ENCODE results near the gene PLEKHG3. TPM values are rescaled to one million over a fixed set of nuclear protein-coding genes. Genes with fewer than 3 reads are reported as not detected.

Gene PLEKHG3
- total and polyA plus RNA-seq, 2 of the 4 experiments (the other 2 are of a cell fraction): 8.2 to 8.4 TPM

GRCh38 chr14:64691376-64691775 lies 12.8 kb upstream of the PLEKHG3 start:
- in situ Hi-C loops (cut with MboI; ENCODE audit: low sequenced_read_pairs): no loop called here
- ChIA-PET POLR2A (ENCODE audit: unreplicated experiment) (no interaction called here), CTCF (no interaction called here)
- no peaks in the 10 kb centered on the region for H3K4me1 ChIP-seq (ENCODE audit: control insufficient read depth, insufficient read depth, low read length)
- H3K18ac ChIP-seq (ENCODE audit: low read depth, low read length): no peak overlapping the region
- no peak overlapping the region for H2AK9ac ChIP-seq (replicated peaks; ENCODE audit: low read depth, low read length, poor library complexity)
- H3K4me3 ChIP-seq (ENCODE audit: insufficient read depth, low read depth, low read length): no peak overlapping the region
- H2BK120ac ChIP-seq (ENCODE audit: low read depth, low read length): no peak overlapping the region
- no peak overlapping the region for H3K23ac ChIP-seq (ENCODE audit: low read depth, low read length)
- no peak overlapping the region for H4K5ac ChIP-seq (ENCODE audit: low read depth, low read length)
- H3K9me1 ChIP-seq (ENCODE audit: insufficient read depth, low read length): no peaks in the 10 kb centered on the region
- no peak overlapping the region for H3K4ac ChIP-seq (ENCODE audit: low read depth, low read length)
- H3K27ac ChIP-seq (ENCODE audit: insufficient read depth, low read length): no peak overlapping the region
- no peak overlapping the region for H2BK20ac ChIP-seq (ENCODE audit: low read depth, low read length)
- dilution Hi-C loops (cut with HindIII; ENCODE audit: low sequenced_read_pairs, unreplicated experiment): no loop called here
- H4K8ac ChIP-seq (ENCODE audit: low read depth in 2 of 2, low read length in 2 of 2): no peak overlapping the region
- H3K4me2 ChIP-seq (ENCODE audit: low read depth, low read length): no peak overlapping the region
- no peaks in the 10 kb centered on the region for H3K79me1 ChIP-seq (ENCODE audit: low read depth in 1 of 2, low read length in 2 of 2)
- H4K91ac ChIP-seq (ENCODE audit: insufficient read depth, low read depth, low read length): no peak overlapping the region
- H2BK15ac ChIP-seq (ENCODE audit: low read depth, low read length): no peak overlapping the region
- no peak for ATAC-seq (ENCODE audit: low read depth)
- no peak overlapping the region for H3K14ac ChIP-seq (replicated peaks; ENCODE audit: low read depth, low read length)
- peaks cover 57% of the 10 kb centered on the region for H3K27me3 ChIP-seq (ENCODE audit: control insufficient read depth, insufficient read depth, low read length)
- no peak overlapping the region for H3K56ac ChIP-seq (ENCODE audit: extremely low read depth, insufficient read depth, low read length)
- no peak overlapping the region for H2AK5ac ChIP-seq (ENCODE audit: low read depth, low read length)
- no peaks in the 10 kb centered on the region for H4K20me1 ChIP-seq (ENCODE audit: insufficient read depth, low read length)
- intact Hi-C loops (cut with micrococcal nuclease): no loop called here
- no CpG with 5 or more reads among the region's 2 CpGs for WGBS, 2 experiments (ENCODE audit: extremely low coverage in 2 of 2, insufficient read length in 1 of 2)
- no peaks in the 10 kb centered on the region for H3K36me3 ChIP-seq (ENCODE audit: control insufficient read depth, insufficient read depth, low read length)
- H3K9ac ChIP-seq (ENCODE audit: low read depth, low read length): no peak overlapping the region
- H2BK5ac ChIP-seq (ENCODE audit: low read depth, low read length, poor library complexity, severe bottlenecking): no peak overlapping the region
- H3K9me3 ChIP-seq (ENCODE audit: control insufficient read depth, insufficient read depth, low read length): no peaks in the 10 kb centered on the region
- no TSS peak for BruUV-seq (replicated peaks)
- no peak for DNase-seq
- H2AFZ ChIP-seq (replicated peaks; ENCODE audit: low read length, poor library complexity): no peak overlapping the region
- TF ChIP-seq CHD1 (IDR thresholded peaks at IDR 0.05; ENCODE audit: low read depth, low read length): no peak
- no peak for TF ChIP-seq NFE2L2 (IDR thresholded peaks at IDR 0.05; ENCODE audit: low read depth, low read length)
- no peak for TF ChIP-seq RAD21 (IDR thresholded peaks at IDR 0.05; ENCODE audit: low read length)
- TF ChIP-seq ELK1 (IDR thresholded peaks at IDR 0.05; ENCODE audit: borderline replicate concordance, low read depth, low read length): no peak
- no peak for TF ChIP-seq SMC3 (IDR thresholded peaks at IDR 0.05; ENCODE audit: low read depth, low read length)
- TF ChIP-seq RCOR1 (IDR thresholded peaks at IDR 0.05; ENCODE audit: insufficient replicate concordance, low read length): no peak
- no peak for TF ChIP-seq USF2 (IDR thresholded peaks at IDR 0.05; ENCODE audit: low read depth, low read length)
- TF ChIP-seq POLR2A (IDR thresholded peaks at IDR 0.05; ENCODE audit: low read depth, low read length): no peak
- TF ChIP-seq RFX5 (IDR thresholded peaks at IDR 0.05; ENCODE audit: low read depth, low read length): no peak
- TF ChIP-seq BHLHE40 (IDR thresholded peaks at IDR 0.05; ENCODE audit: low read depth, low read length): no peak
- no peak for TF ChIP-seq MAZ (IDR thresholded peaks at IDR 0.05; ENCODE audit: borderline replicate concordance, low read depth, low read length)
- no peak for TF ChIP-seq CEBPB (IDR thresholded peaks at IDR 0.05; ENCODE audit: low read depth, low read length)
- TF ChIP-seq MAFK (IDR thresholded peaks at IDR 0.05; ENCODE audit: low read depth, low read length): no peak
- no peak for TF ChIP-seq FOS (IDR thresholded peaks at IDR 0.05; ENCODE audit: low read depth, low read length)
- TF ChIP-seq CTCF (conservative IDR thresholded peaks at IDR 0.05; ENCODE audit: low read depth, low read length): no peak
- no peak for TF ChIP-seq MXI1 (IDR thresholded peaks at IDR 0.05; ENCODE audit: borderline replicate concordance, low read depth, low read length)
